ENCODE results near the gene ADK. TPM values are rescaled to one million over a fixed set of nuclear protein-coding genes. Genes with fewer than 3 reads are reported as not detected.
"Not testable (repeated sequence)": the region's sequence is repeated elsewhere in the genome, so short reads cannot be mapped to it uniquely, and the experiment has no call there.

The ADK gene
- total RNA-seq, 1 donor from 2014 or later: 64.5 TPM

GRCh38 chr10:74300074-74300621 lies 149.1 kb downstream of the ADK start:
- H3K9me3 Mint-ChIP-seq; H3K4me1 Mint-ChIP-seq (ENCODE audit: low read depth); H3K36me3 Mint-ChIP-seq (ENCODE audit: low read depth); H3K27me3 Mint-ChIP-seq (ENCODE audit: low read depth); DNase-seq (ENCODE audit: low spot score); H3K27ac Mint-ChIP-seq; H3K4me3 Mint-ChIP-seq (ENCODE audit: low read depth); intact Hi-C loops (cut with micrococcal nuclease): not testable (repeated sequence)

- DNase-seq (ENCODE audit: low spot score): no peak
- H3K4me3 Mint-ChIP-seq (ENCODE audit: low read depth): no peak overlapping the region
- H3K9me3 Mint-ChIP-seq: no peaks in the 10 kb centered on the region
- peaks cover 1% of the 10 kb centered on the region for H3K4me1 Mint-ChIP-seq (ENCODE audit: low read depth)
- H3K27me3 Mint-ChIP-seq (ENCODE audit: low read depth): no peaks in the 10 kb centered on the region
- intact Hi-C loops (cut with micrococcal nuclease): no loop called here
- no peak overlapping the region for H3K27ac Mint-ChIP-seq
- no peaks in the 10 kb centered on the region for H3K36me3 Mint-ChIP-seq (ENCODE audit: low read depth)
Observed at GRCh38 chr10:74300666-74301065, 149.6 kb downstream of the ADK start.

GRCh38 chr10:74305730-74306129 lies 154.7 kb downstream of the ADK start:
- Mint-ChIP-seq H3K27me3 (ENCODE audit: low read depth) (no peaks in the 10 kb centered on the region), H3K4me3 (ENCODE audit: low read depth) (no peak overlapping the region), H3K9me3 (no peaks in the 10 kb centered on the region), H3K27ac (no peak overlapping the region), H3K4me1 (ENCODE audit: low read depth) (peaks cover 10% of the 10 kb centered on the region), H3K36me3 (ENCODE audit: low read depth) (no peaks in the 10 kb centered on the region)
- no peak for DNase-seq (ENCODE audit: low spot score)
- intact Hi-C loops (cut with micrococcal nuclease): no loop called here

GRCh38 chr10:74306227-74306982 lies 155.4 kb downstream of the ADK start:
- Mint-ChIP-seq H3K4me1 (ENCODE audit: low read depth) (peaks cover 10% of the 10 kb centered on the region), H3K4me3 (ENCODE audit: low read depth) (no peak overlapping the region), H3K9me3 (no peaks in the 10 kb centered on the region), H3K36me3 (ENCODE audit: low read depth) (no peaks in the 10 kb centered on the region), H3K27me3 (ENCODE audit: low read depth) (no peaks in the 10 kb centered on the region), H3K27ac (no peak overlapping the region)
- DNase-seq (ENCODE audit: low spot score): no peak
- intact Hi-C loops (cut with micrococcal nuclease): no loop called here

GRCh38 chr10:74307061-74307651 lies 156.1 kb downstream of the ADK start:
- no peak overlapping the region for H3K4me3 Mint-ChIP-seq (ENCODE audit: low read depth)
- DNase-seq (ENCODE audit: low spot score): no peak
- H3K27me3 Mint-ChIP-seq (ENCODE audit: low read depth): no peaks in the 10 kb centered on the region
- no peaks in the 10 kb centered on the region for H3K9me3 Mint-ChIP-seq
- no peak overlapping the region for H3K27ac Mint-ChIP-seq
- no peaks in the 10 kb centered on the region for H3K36me3 Mint-ChIP-seq (ENCODE audit: low read depth)
- peaks cover 10% of the 10 kb centered on the region for H3K4me1 Mint-ChIP-seq (ENCODE audit: low read depth)
- intact Hi-C loops (cut with micrococcal nuclease): no loop called here

GRCh38 chr10:74310652-74311257 lies 159.7 kb downstream of the ADK start:
- Mint-ChIP-seq H3K36me3 (ENCODE audit: low read depth) (no peaks in the 10 kb centered on the region), H3K4me1 (ENCODE audit: low read depth) (peaks cover 11% of the 10 kb centered on the region), H3K27me3 (ENCODE audit: low read depth) (no peaks in the 10 kb centered on the region), H3K27ac (no peak overlapping the region), H3K4me3 (ENCODE audit: low read depth) (no peak overlapping the region), H3K9me3 (no peaks in the 10 kb centered on the region)
- DNase-seq (ENCODE audit: low spot score): no peak
- intact Hi-C loops (cut with micrococcal nuclease): no loop called here

GRCh38 chr10:74314166-74314565 lies 163.1 kb downstream of the ADK start:
- Mint-ChIP-seq H3K9me3 (peaks cover 1% of the 10 kb centered on the region), H3K4me1 (ENCODE audit: low read depth) (peaks cover 5% of the 10 kb centered on the region), H3K27ac (no peak overlapping the region), H3K4me3 (ENCODE audit: low read depth) (no peak overlapping the region), H3K36me3 (ENCODE audit: low read depth) (peaks cover 20% of the 10 kb centered on the region), H3K27me3 (ENCODE audit: low read depth) (no peaks in the 10 kb centered on the region)
- no peak for DNase-seq (ENCODE audit: low spot score)
- intact Hi-C loops (cut with micrococcal nuclease): no loop called here

- no peak for DNase-seq (ENCODE audit: low spot score)
- no peak overlapping the region for H3K4me3 Mint-ChIP-seq (ENCODE audit: low read depth)
- H3K27ac Mint-ChIP-seq: no peak overlapping the region
- peaks cover 7% of the 10 kb centered on the region for H3K4me1 Mint-ChIP-seq (ENCODE audit: low read depth)
- no peaks in the 10 kb centered on the region for H3K27me3 Mint-ChIP-seq (ENCODE audit: low read depth)
- peaks cover 19% of the 10 kb centered on the region for H3K9me3 Mint-ChIP-seq
- intact Hi-C loops (cut with micrococcal nuclease): no loop called here
- H3K36me3 Mint-ChIP-seq (ENCODE audit: low read depth): peaks cover 56% of the 10 kb centered on the region
Observed at GRCh38 chr10:74320026-74320425, 169.0 kb downstream of the ADK start.

GRCh38 chr10:74320717-74321116 lies 169.7 kb downstream of the ADK start:
- intact Hi-C loops (cut with micrococcal nuclease): no loop called here
- Mint-ChIP-seq H3K9me3 (peaks cover 19% of the 10 kb centered on the region), H3K4me1 (ENCODE audit: low read depth) (peaks cover 7% of the 10 kb centered on the region), H3K27ac (no peak overlapping the region), H3K27me3 (ENCODE audit: low read depth) (no peaks in the 10 kb centered on the region), H3K4me3 (ENCODE audit: low read depth) (no peak overlapping the region), H3K36me3 (ENCODE audit: low read depth) (peaks cover 56% of the 10 kb centered on the region)
- DNase-seq (ENCODE audit: low spot score): no peak

GRCh38 chr10:74322141-74322540 lies 171.1 kb downstream of the ADK start:
- H3K4me1 Mint-ChIP-seq (ENCODE audit: low read depth): peaks cover 6% of the 10 kb centered on the region
- H3K36me3 Mint-ChIP-seq (ENCODE audit: low read depth): peaks cover 52% of the 10 kb centered on the region
- no peak for DNase-seq (ENCODE audit: low spot score)
- H3K27me3 Mint-ChIP-seq (ENCODE audit: low read depth): no peaks in the 10 kb centered on the region
- H3K4me3 Mint-ChIP-seq (ENCODE audit: low read depth): no peak overlapping the region
- no peak overlapping the region for H3K27ac Mint-ChIP-seq
- intact Hi-C loops (cut with micrococcal nuclease): no loop called here
- peaks cover 23% of the 10 kb centered on the region for H3K9me3 Mint-ChIP-seq

GRCh38 chr10:74322565-74322964 lies 171.5 kb downstream of the ADK start:
- no peak for DNase-seq (ENCODE audit: low spot score)
- no peak overlapping the region for H3K4me3 Mint-ChIP-seq (ENCODE audit: low read depth)
- H3K27me3 Mint-ChIP-seq (ENCODE audit: low read depth): no peaks in the 10 kb centered on the region
- intact Hi-C loops (cut with micrococcal nuclease): no loop called here
- H3K36me3 Mint-ChIP-seq (ENCODE audit: low read depth): peaks cover 49% of the 10 kb centered on the region
- peaks cover 24% of the 10 kb centered on the region for H3K9me3 Mint-ChIP-seq
- H3K27ac Mint-ChIP-seq: no peak overlapping the region
- H3K4me1 Mint-ChIP-seq (ENCODE audit: low read depth): peaks cover 4% of the 10 kb centered on the region

- H3K9me3 Mint-ChIP-seq: peaks cover 5% of the 10 kb centered on the region
- no peak overlapping the region for H3K4me3 Mint-ChIP-seq (ENCODE audit: low read depth)
- H3K4me1 Mint-ChIP-seq (ENCODE audit: low read depth): no peaks in the 10 kb centered on the region
- intact Hi-C loops (cut with micrococcal nuclease): no loop called here
- H3K27ac Mint-ChIP-seq: no peak overlapping the region
- no peak for DNase-seq (ENCODE audit: low spot score)
- H3K36me3 Mint-ChIP-seq (ENCODE audit: low read depth): peaks cover 29% of the 10 kb centered on the region
- H3K27me3 Mint-ChIP-seq (ENCODE audit: low read depth): no peaks in the 10 kb centered on the region
Observed at GRCh38 chr10:74328388-74328787, 177.4 kb downstream of the ADK start.

- H3K27me3 Mint-ChIP-seq (ENCODE audit: low read depth): no peaks in the 10 kb centered on the region
- intact Hi-C loops (cut with micrococcal nuclease): no loop called here
- H3K4me3 Mint-ChIP-seq (ENCODE audit: low read depth): no peak overlapping the region
- H3K27ac Mint-ChIP-seq: no peak overlapping the region
- no peaks in the 10 kb centered on the region for H3K4me1 Mint-ChIP-seq (ENCODE audit: low read depth)
- H3K9me3 Mint-ChIP-seq: peaks cover 5% of the 10 kb centered on the region
- H3K36me3 Mint-ChIP-seq (ENCODE audit: low read depth): peaks cover 20% of the 10 kb centered on the region
- DNase-seq (ENCODE audit: low spot score): no peak
Observed at GRCh38 chr10:74329873-74330272, 178.9 kb downstream of the ADK start.

Data from activated T-helper 2 cell treated with anti-CD3 and anti-CD28 coated beads, Interferon-gamma antibody, Interleukin-2, Interleukin-4, amounts not matched to agents 10 μg/mL and 5 μg/mL and 100 μg/mL, durations not matched to agents 14 hours and 24 hours and 36 hours (primary cell).